HG03439 (cell line): ENCODE data around the gene ZHX3.

Experiments
- ATAC-seq: cut with Tn5 transposase; IDR thresholded peaks from one replicate; pipeline ENCODE4 v1.9.1; 2021; ENCODE audit warnings: mild to moderate bottlenecking, moderate library complexity; ENCODE audit not compliant: unreplicated experiment

ZHX3 gene

GRCh38 chr20:41317546-41318270 lies at the start of gene ZHX3:
ZHX3 (minus strand) TSS chr20:41317731; CDS start chr20:41204916, 112,815 bp downstream.
- ATAC-seq: peak; percentile 95

- no peak for ATAC-seq
These were observed 49.8 kb upstream of the ZHX3 start for GRCh38 chr20:41367393-41367695.

- no peak for ATAC-seq
These were observed 49.2 kb upstream of the ZHX3 start, which contains the start of gene EMILIN3 for GRCh38 chr20:41366546-41367392. EMILIN3 (minus strand) TSS chr20:41366818; CDS start chr20:41366634, 184 bp downstream.

- ATAC-seq: no peak
These were observed 48.4 kb upstream of the ZHX3 start for GRCh38 chr20:41365777-41366545.

- ATAC-seq: no peak
These were observed 47.6 kb upstream of the ZHX3 start for GRCh38 chr20:41364967-41365765.

- ATAC-seq: no peak
These were observed 46.8 kb upstream of the ZHX3 start for GRCh38 chr20:41364236-41364855.

- ATAC-seq: no peak
These were observed 46.1 kb upstream of the ZHX3 start for GRCh38 chr20:41363601-41364000.

- no peak for ATAC-seq
These were observed 45.2 kb upstream of the ZHX3 start for GRCh38 chr20:41362748-41363140.

GRCh38 chr20:41361757-41362747 lies 44.5 kb upstream of the ZHX3 start:
- ATAC-seq: no peak

GRCh38 chr20:41360831-41361756 lies 43.6 kb upstream of the ZHX3 start:
- ATAC-seq: no peak

- no peak for ATAC-seq
These were observed 42.0 kb upstream of the ZHX3 start for GRCh38 chr20:41359541-41360011.

GRCh38 chr20:41358717-41359116 lies 41.2 kb upstream of the ZHX3 start:
- ATAC-seq: no peak

GRCh38 chr20:41358230-41358629 lies 40.7 kb upstream of the ZHX3 start:
- no peak for ATAC-seq

- no peak for ATAC-seq
These were observed 40.1 kb upstream of the ZHX3 start for GRCh38 chr20:41357424-41358163.

GRCh38 chr20:41356951-41357350 lies 39.4 kb upstream of the ZHX3 start:
- no peak for ATAC-seq

GRCh38 chr20:41355598-41356203 lies 38.2 kb upstream of the ZHX3 start:
- ATAC-seq: no peak

GRCh38 chr20:41355192-41355591 lies 37.7 kb upstream of the ZHX3 start:
- no peak for ATAC-seq
